ENCODE measurements around the gene ZIC5. TPM values are rescaled to one million over a fixed set of nuclear protein-coding genes. Genes with fewer than 3 reads are reported as not detected.
A peak's percentile ranks its signal among the peaks of the same experiment; 100 is the strongest.

ZIC5 gene
- total RNA-seq, 4 donors from 2014 or later: not detected

GRCh38 chr13:99988529-99989275 lies 17.1 kb upstream of the ZIC5 start:
- 12% methylated on average over 43 of the region's 43 CpGs; no CpG with 5 or more reads in 1 of the 2 donors for WGBS, 2 donors (ENCODE audit: low coverage in 1 of 2)

GRCh38 chr13:99987154-99988019 lies 15.8 kb upstream of the ZIC5 start:
- 8 to 13% methylated on average over 7 to 20 of the region's 20 CpGs for WGBS, 2 donors (ENCODE audit: low coverage in 1 of 2)
- intact Hi-C loops (cut with DNase I; ENCODE audit: low total_unique reads) (no loop called here), in situ Hi-C loops (cut with MboI; ENCODE audit: low pct_ligation_motif_present in 1 of 4, low pct_unique_long_range_greater_than_20kb in 1 of 4, low sequenced_read_pairs in 3 of 4) (no loop called here)
- TF ChIP-seq POLR2A (IDR thresholded peaks at IDR 0.05): no peak
- no peak for TF ChIP-seq EP300 (IDR thresholded peaks at IDR 0.05; ENCODE audit: low read depth)
- Histone ChIP-seq H3K4me1 (peaks cover under 1 to 47% (median 9%) of the 10 kb centered on the region in 4 donors), H3K9me3 (no peaks in the 10 kb centered on the region), H3K27ac (no peak overlapping the region), H3K36me3 (no peaks in the 10 kb centered on the region), H3K27me3 (peaks cover 99% of the 10 kb centered on the region), H3K4me3 (no peak overlapping the region)
- no peak for DNase-seq

More at GRCh38 chr13:99988529-99989275, 17.1 kb upstream of the ZIC5 start:
- in situ Hi-C loops (cut with MboI; ENCODE audit: low pct_ligation_motif_present in 1 of 4, low pct_unique_long_range_greater_than_20kb in 1 of 4, low sequenced_read_pairs in 3 of 4): no loop called here
- peaks cover 0 to 35% (median 6%) of the 10 kb centered on the region in 4 donors for H3K4me1 ChIP-seq
- H3K9me3 ChIP-seq: no peaks in the 10 kb centered on the region
- H3K4me3 ChIP-seq: no peak overlapping the region
- no peaks in the 10 kb centered on the region for H3K36me3 ChIP-seq
- intact Hi-C loops (cut with DNase I; ENCODE audit: low total_unique reads): no loop called here
- TF ChIP-seq POLR2AphosphoS5 (IDR thresholded peaks at IDR 0.05): no peak
- TF ChIP-seq CTCF (IDR thresholded peaks at IDR 0.05): no peak
- TF ChIP-seq POLR2A (IDR thresholded peaks at IDR 0.05): no peak
- TF ChIP-seq EP300 (IDR thresholded peaks at IDR 0.05; ENCODE audit: low read depth): no peak
- no peak overlapping the region for H3K27ac ChIP-seq
- no peak for DNase-seq
- peaks cover 99% of the 10 kb centered on the region for H3K27me3 ChIP-seq

GRCh38 chr13:99986741-99987140 lies 15.2 kb upstream of the ZIC5 start:
- Histone ChIP-seq H3K36me3 (no peaks in the 10 kb centered on the region), H3K27ac (no peak overlapping the region), H3K9me3 (no peaks in the 10 kb centered on the region), H3K4me3 (no peak overlapping the region), H3K4me1 (peaks cover 3 to 48% (median 14%) of the 10 kb centered on the region in 4 donors), H3K27me3 (peaks cover 99% of the 10 kb centered on the region)
- intact Hi-C loops (cut with DNase I; ENCODE audit: low total_unique reads) (no loop called here), in situ Hi-C loops (cut with MboI; ENCODE audit: low pct_ligation_motif_present in 1 of 4, low pct_unique_long_range_greater_than_20kb in 1 of 4, low sequenced_read_pairs in 3 of 4) (no loop called here)
- TF ChIP-seq CTCF (IDR thresholded peaks at IDR 0.05): no peak
- no peak for TF ChIP-seq EP300 (IDR thresholded peaks at IDR 0.05; ENCODE audit: low read depth)
- no peak for TF ChIP-seq POLR2A (IDR thresholded peaks at IDR 0.05)
- 29 to 33% methylated on average over 7 to 8 of the region's 8 CpGs for WGBS, 2 donors (ENCODE audit: low coverage in 1 of 2)
- no peak for DNase-seq

- peak in 1 of 3 donors; percentile 8 for TF ChIP-seq POLR2AphosphoS5 (IDR thresholded peaks at IDR 0.05)
- TF ChIP-seq CTCF (IDR thresholded peaks at IDR 0.05): no peak
- H3K27ac ChIP-seq: no peak overlapping the region
- H3K36me3 ChIP-seq: no peaks in the 10 kb centered on the region
- H3K4me3 ChIP-seq: no peak overlapping the region
- in situ Hi-C loops (cut with MboI; ENCODE audit: low pct_ligation_motif_present in 1 of 4, low pct_unique_long_range_greater_than_20kb in 1 of 4, low sequenced_read_pairs in 3 of 4) (no loop called here), intact Hi-C loops (cut with DNase I; ENCODE audit: low total_unique reads) (no loop called here)
- no peaks in the 10 kb centered on the region for H3K9me3 ChIP-seq
- peaks cover 3 to 50% (median 21%) of the 10 kb centered on the region in 4 donors for H3K4me1 ChIP-seq
- WGBS, 2 donors (ENCODE audit: low coverage in 1 of 2): 22 to 28% methylated on average over 15 of the region's 15 CpGs
- DNase-seq: no peak
- H3K27me3 ChIP-seq: peaks cover 99% of the 10 kb centered on the region
Observed at GRCh38 chr13:99985886-99986527, 14.4 kb upstream of the ZIC5 start.

Data from transverse colon (tissue), 4 donors.